ENCODE data around the gene LGI2. TPM values are rescaled to one million over a fixed set of nuclear protein-coding genes. Genes with fewer than 3 reads are reported as not detected.

LGI2 gene
- total RNA-seq, 1 experiment from 2014 or later: 0.43 TPM

GRCh38 chr4:24968278-24968677 lies 62.5 kb downstream of the LGI2 start:
- ChIA-PET CTCF (no interaction called here), POLR2A (ENCODE audit: low non-redundant PET) (no interaction called here)
- Histone ChIP-seq H3K36me3 (ENCODE audit: insufficient read depth, low read length, poor library complexity, severe bottlenecking) (no peaks in the 10 kb centered on the region), H3K4me3 (ENCODE audit: low read depth, low read length, poor library complexity, severe bottlenecking) (no peak overlapping the region), H3K27ac (ENCODE audit: low read depth, low read length, poor library complexity, severe bottlenecking) (no peak overlapping the region), H3K9me3 (ENCODE audit: low read depth, low read length, poor library complexity, severe bottlenecking) (peaks cover 12% of the 10 kb centered on the region), H3K4me1 (ENCODE audit: insufficient read depth, low read length, poor library complexity, severe bottlenecking) (no peaks in the 10 kb centered on the region), H3K27me3 (replicated peaks; ENCODE audit: insufficient read depth, low read depth, low read length, poor library complexity) (no peaks in the 10 kb centered on the region)
- TF ChIP-seq EZH2 (IDR thresholded peaks at IDR 0.05; ENCODE audit: borderline replicate concordance, low read depth, low read length, poor library complexity, severe bottlenecking) (no peak), CTCF (conservative IDR thresholded peaks at IDR 0.05; ENCODE audit: low read depth, low read length) (no peak)
- no TSS peak for BruUV-seq (replicated peaks)
- DNase-seq (ENCODE audit: low spot score): no peak
- intact Hi-C loops (cut with micrococcal nuclease; ENCODE audit: unreplicated experiment): no loop called here

- BruUV-seq (replicated peaks): no TSS peak
- TF ChIP-seq EZH2 (IDR thresholded peaks at IDR 0.05; ENCODE audit: borderline replicate concordance, low read depth, low read length, poor library complexity, severe bottlenecking) (no peak), CTCF (conservative IDR thresholded peaks at IDR 0.05; ENCODE audit: low read depth, low read length) (no peak)
- Histone ChIP-seq H3K4me1 (ENCODE audit: insufficient read depth, low read length, poor library complexity, severe bottlenecking) (no peaks in the 10 kb centered on the region), H3K27me3 (replicated peaks; ENCODE audit: insufficient read depth, low read depth, low read length, poor library complexity) (no peaks in the 10 kb centered on the region), H3K9me3 (ENCODE audit: low read depth, low read length, poor library complexity, severe bottlenecking) (peaks cover 12% of the 10 kb centered on the region), H3K36me3 (ENCODE audit: insufficient read depth, low read length, poor library complexity, severe bottlenecking) (no peaks in the 10 kb centered on the region), H3K27ac (ENCODE audit: low read depth, low read length, poor library complexity, severe bottlenecking) (no peak overlapping the region), H3K4me3 (ENCODE audit: low read depth, low read length, poor library complexity, severe bottlenecking) (no peak overlapping the region)
- CTCF ChIA-PET: no interaction called here
- intact Hi-C loops (cut with micrococcal nuclease; ENCODE audit: unreplicated experiment): no loop called here
- no peak for DNase-seq (ENCODE audit: low spot score)
- POLR2A ChIA-PET (ENCODE audit: low non-redundant PET): no interaction called here
These were observed 63.4 kb downstream of the LGI2 start for GRCh38 chr4:24967346-24967745.

- no peak overlapping the region for H3K4me3 ChIP-seq (ENCODE audit: low read depth, low read length, poor library complexity, severe bottlenecking)
- TF ChIP-seq EZH2 (IDR thresholded peaks at IDR 0.05; ENCODE audit: borderline replicate concordance, low read depth, low read length, poor library complexity, severe bottlenecking): no peak
- H3K9me3 ChIP-seq (ENCODE audit: low read depth, low read length, poor library complexity, severe bottlenecking): peaks cover 12% of the 10 kb centered on the region
- no peaks in the 10 kb centered on the region for H3K4me1 ChIP-seq (ENCODE audit: insufficient read depth, low read length, poor library complexity, severe bottlenecking)
- H3K27me3 ChIP-seq (replicated peaks; ENCODE audit: insufficient read depth, low read depth, low read length, poor library complexity): no peaks in the 10 kb centered on the region
- BruUV-seq (replicated peaks): no TSS peak
- POLR2A ChIA-PET (ENCODE audit: low non-redundant PET): no interaction called here
- H3K27ac ChIP-seq (ENCODE audit: low read depth, low read length, poor library complexity, severe bottlenecking): no peak overlapping the region
- H3K36me3 ChIP-seq (ENCODE audit: insufficient read depth, low read length, poor library complexity, severe bottlenecking): no peaks in the 10 kb centered on the region
- no peak for DNase-seq (ENCODE audit: low spot score)
- CTCF ChIA-PET: no interaction called here
- intact Hi-C loops (cut with micrococcal nuclease; ENCODE audit: unreplicated experiment): no loop called here
These were observed 64.7 kb downstream of the LGI2 start for GRCh38 chr4:24966076-24966475.

- CTCF ChIA-PET: no interaction called here
- H3K9me3 ChIP-seq (ENCODE audit: low read depth, low read length, poor library complexity, severe bottlenecking): peaks cover 12% of the 10 kb centered on the region
- no TSS peak for BruUV-seq (replicated peaks)
- H3K4me3 ChIP-seq (ENCODE audit: low read depth, low read length, poor library complexity, severe bottlenecking): no peak overlapping the region
- H3K4me1 ChIP-seq (ENCODE audit: insufficient read depth, low read length, poor library complexity, severe bottlenecking): no peaks in the 10 kb centered on the region
- POLR2A ChIA-PET (ENCODE audit: low non-redundant PET): no interaction called here
- no peak for DNase-seq (ENCODE audit: low spot score)
- H3K27ac ChIP-seq (ENCODE audit: low read depth, low read length, poor library complexity, severe bottlenecking): no peak overlapping the region
- intact Hi-C loops (cut with micrococcal nuclease; ENCODE audit: unreplicated experiment): no loop called here
- H3K27me3 ChIP-seq (replicated peaks; ENCODE audit: insufficient read depth, low read depth, low read length, poor library complexity): no peaks in the 10 kb centered on the region
- no peaks in the 10 kb centered on the region for H3K36me3 ChIP-seq (ENCODE audit: insufficient read depth, low read length, poor library complexity, severe bottlenecking)
- TF ChIP-seq CTCF (conservative IDR thresholded peaks at IDR 0.05; ENCODE audit: low read depth, low read length) (no peak), EZH2 (IDR thresholded peaks at IDR 0.05; ENCODE audit: borderline replicate concordance, low read depth, low read length, poor library complexity, severe bottlenecking) (no peak)
These were observed 65.1 kb downstream of the LGI2 start for GRCh38 chr4:24965627-24966026.

All from A673 (cell line).